ENCODE measurements around the gene BOD1.

The BOD1 gene

DNA sequence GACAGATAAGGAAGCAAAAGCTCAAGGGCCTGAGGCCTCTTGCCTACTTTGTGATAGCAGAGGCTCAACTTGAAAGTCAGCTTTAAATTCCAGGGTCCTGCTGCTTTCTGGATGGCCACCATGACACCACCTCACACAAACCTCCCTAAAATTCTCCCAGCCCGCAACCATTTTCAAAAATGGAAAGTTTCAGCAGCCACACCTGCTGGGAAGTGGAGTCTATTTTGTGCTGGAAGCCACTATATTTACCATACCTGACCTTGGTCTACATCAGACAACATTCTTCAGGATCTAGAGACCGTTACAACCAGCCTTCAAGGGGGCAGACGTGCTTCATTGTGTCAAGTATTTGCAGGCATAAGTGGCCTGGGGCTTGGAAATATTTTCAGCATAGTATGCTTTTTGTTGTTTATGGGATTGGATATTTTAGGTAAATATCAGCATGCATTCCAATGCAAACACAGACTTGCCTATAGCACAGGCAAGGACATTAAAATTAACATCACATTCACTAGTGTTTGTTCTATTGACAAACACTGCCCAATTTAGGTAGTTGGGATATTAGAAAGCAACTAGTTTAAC is 50.9 kb downstream of the BOD1 start:
- Mint-ChIP-seq H3K4me3 (no peak overlapping the region), H3K27me3 (peaks cover 37% of the 10 kb centered on the region), H3K27ac (no peak overlapping the region), H3K9me3 (peaks cover 8% of the 10 kb centered on the region), H3K4me1 (ENCODE audit: low read depth) (no peaks in the 10 kb centered on the region), H3K36me3 (ENCODE audit: low read depth) (no peaks in the 10 kb centered on the region)
- no peak for DNase-seq

DNA sequence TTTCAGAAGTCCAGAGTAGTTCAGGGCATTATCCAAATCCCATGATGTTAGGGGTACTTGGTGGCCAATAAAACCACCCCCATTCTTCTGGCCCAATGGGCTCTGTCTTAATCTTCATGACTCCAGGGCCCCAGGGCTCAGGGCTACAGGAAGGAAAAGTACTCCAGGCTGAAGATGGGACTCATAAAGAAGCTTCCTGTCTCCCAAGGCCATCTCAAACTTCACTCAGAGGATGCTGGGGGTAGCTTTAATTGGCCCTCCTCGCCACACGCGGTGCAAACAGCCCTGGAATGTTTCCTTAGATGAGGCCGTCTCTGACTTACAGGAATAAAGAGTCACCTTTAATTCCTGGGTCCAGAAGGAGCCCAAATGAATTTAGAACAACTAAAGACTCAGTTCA is 52.3 kb downstream of the BOD1 start:
- peaks cover 19% of the 10 kb centered on the region for H3K9me3 Mint-ChIP-seq

DNA sequence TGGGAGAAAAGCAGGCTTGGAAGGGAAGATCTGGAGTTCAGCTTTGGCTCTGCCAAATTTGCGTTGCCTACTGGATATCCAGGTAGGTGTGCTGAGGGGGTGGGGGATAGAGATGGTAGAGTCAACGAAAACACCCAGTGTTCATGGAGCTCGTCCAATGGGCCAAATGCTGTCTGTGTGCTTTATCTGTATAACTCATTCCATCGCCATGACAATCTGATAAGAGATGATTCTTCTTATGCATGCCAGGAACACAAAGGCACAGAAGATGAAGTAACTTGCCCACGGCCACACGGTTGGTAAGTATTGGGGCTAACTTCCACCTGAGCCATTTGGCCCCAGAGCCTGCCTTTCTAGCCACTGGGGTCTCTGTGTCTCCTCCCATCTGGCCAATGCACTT is 53.2 kb downstream of the BOD1 start:
- DNase-seq, result no peak
- peaks cover 31% of the 10 kb centered on the region for H3K27me3 Mint-ChIP-seq
- peaks cover 19% of the 10 kb centered on the region for H3K9me3 Mint-ChIP-seq
- H3K27ac Mint-ChIP-seq, result no peak overlapping the region
- no peak overlapping the region for H3K4me3 Mint-ChIP-seq
- no peaks in the 10 kb centered on the region for H3K36me3 Mint-ChIP-seq (ENCODE audit: low read depth)
- H3K4me1 Mint-ChIP-seq (ENCODE audit: low read depth), result no peaks in the 10 kb centered on the region

More for the DNA sequence above, 52.3 kb downstream of the BOD1 start:
- Mint-ChIP-seq H3K36me3 (ENCODE audit: low read depth) (no peaks in the 10 kb centered on the region), H3K4me1 (ENCODE audit: low read depth) (no peaks in the 10 kb centered on the region), H3K4me3 (no peak overlapping the region), H3K27me3 (peaks cover 33% of the 10 kb centered on the region), H3K27ac (no peak overlapping the region)
- DNase-seq, result no peak

DNA sequence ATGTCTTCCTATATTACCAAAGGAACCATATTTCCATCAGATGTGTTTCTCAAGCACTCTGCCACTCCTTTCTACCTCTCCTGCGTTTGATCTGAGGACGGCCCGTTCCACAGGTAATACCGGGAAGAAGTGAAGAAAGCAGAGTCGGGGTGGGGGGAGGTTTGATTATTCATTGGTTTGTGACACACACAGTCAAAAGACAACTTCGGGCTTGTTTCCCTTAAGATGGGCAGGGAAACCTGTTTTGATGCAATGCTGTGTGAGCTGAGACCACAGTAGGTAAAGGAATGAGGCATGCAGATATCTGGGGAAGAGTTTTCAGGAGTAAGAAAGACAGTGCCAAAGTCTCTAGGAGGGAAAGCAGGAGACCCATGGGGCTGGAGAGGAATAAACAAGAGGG is 54.0 kb downstream of the BOD1 start:
- Mint-ChIP-seq H3K4me1 (ENCODE audit: low read depth) (no peaks in the 10 kb centered on the region), H3K36me3 (ENCODE audit: low read depth) (no peaks in the 10 kb centered on the region), H3K27me3 (peaks cover 31% of the 10 kb centered on the region), H3K27ac (no peak overlapping the region), H3K4me3 (no peak overlapping the region), H3K9me3 (peaks cover 19% of the 10 kb centered on the region)
- DNase-seq, result no peak

Measured in activated T-cell treated with anti-CD3 and anti-CD28 coated beads, Interleukin-2, amount 50 U/mL, for 24 hours (primary cell).